T-helper 2 cell (primary cell): ENCODE results near the gene WNT3.

Source experiments
- DNase-seq, 5 experiments: peaks; one replicate each; pipeline versions ENCODE4 v3.0.0 to v3.0.0-alpha.2; 2012 to 2022

Gene WNT3

DNA sequence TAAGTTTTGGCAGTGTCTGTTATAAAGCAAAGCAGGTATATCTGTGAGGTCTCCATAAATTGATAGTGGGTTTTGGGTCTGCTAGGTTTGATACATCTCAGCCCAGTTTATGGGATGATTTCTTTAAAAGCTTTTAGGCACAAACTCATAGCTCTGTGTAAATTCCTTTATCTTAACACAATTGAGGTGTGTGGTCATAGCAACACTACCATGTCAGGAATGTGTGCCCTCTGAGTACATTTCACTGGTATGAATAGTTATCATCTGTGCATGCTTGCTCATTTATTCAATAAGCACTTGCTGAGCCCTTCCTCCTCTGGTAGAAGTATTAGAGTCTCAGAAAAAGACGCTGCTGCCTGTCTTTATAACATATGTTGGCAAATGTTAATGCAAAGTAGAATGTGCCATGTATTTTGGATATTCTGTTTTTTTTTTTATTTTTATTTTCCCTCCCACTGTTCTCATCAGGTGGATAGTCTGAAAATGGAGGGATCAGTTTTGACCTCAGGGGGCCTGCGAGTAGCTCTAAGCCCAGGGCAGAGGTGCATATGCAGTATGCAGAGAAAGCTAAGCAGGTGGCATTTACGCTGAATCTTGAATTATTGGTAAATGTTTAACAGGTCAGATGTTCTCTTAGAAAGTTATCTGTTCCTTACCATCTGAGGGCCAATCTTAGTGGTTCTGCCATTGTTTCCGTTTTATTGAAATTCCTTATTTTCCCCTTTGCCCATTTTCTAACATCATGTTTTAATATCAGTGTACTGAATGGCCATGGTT, 90.7 kb downstream of the WNT3 start:
- no peak for DNase-seq

DNA sequence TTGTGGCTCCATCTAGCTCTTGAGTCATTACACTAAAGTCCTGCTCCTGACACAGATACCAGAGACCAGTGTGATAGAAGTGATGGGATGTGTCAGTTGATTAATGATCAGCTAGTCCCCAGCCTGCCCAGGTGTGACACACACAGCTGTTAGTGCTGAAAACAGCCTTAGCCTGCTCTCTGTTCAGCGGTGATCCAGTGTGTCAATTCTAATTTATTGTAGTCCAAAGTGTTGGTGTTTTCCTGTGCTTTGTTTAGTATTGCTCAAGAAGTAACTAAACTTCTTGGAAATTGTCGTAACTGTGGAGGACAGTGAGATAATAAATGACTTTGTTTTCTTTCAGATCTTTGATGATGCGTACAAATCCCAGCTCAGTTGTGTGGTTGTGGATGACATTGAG, 92.3 kb downstream of the WNT3 start:
- DNase-seq = no peak

DNA sequence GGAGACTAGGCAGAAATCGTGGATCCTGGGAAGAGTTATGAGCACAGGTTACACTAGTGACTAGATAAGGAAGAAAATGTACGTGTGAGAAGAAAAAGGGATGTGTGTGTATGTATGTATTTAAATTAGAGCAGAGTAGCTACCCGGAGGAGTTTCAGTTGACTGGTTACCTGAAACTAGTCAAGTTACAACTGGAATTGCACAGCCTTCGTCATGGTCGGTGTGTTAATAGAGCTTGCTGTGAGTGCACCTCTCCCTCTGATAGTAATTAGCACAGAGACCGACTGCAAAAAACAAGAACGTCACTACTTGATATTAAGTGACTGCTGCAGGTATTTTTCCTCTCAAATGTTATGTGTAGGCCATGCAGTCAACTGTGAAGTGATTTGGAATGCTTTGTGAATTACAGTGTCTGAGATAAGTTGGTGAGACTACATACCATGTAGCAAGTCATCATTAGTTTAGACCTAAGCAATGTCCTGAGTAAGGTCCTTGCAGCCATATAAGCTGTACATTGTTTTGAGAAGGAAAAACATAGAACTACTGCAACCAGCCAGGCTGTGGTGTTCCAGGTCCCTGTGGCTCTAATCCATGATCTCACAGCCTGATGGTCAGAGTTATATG, 95.7 kb downstream of the WNT3 start:
- DNase-seq = no peak

DNA sequence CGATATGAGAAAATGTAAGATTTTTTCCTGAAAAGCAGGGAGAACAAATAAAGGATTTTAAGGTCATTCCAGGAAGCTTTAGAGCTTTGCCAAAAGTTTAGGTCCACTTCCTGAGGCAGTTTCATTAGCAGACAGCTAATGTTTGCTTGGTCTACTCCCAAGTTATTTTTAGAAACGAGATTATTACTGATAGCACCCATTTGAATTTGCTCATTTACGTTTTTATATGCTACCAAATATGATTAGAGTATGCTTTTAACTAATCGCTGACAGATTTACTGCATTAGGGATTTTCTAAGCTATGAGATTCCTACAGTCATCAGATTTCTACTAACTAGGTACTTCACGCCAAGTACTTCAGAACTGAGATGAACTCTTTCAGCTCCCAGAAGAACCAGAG, 98.1 kb downstream of the WNT3 start:
- no peak for DNase-seq

DNA sequence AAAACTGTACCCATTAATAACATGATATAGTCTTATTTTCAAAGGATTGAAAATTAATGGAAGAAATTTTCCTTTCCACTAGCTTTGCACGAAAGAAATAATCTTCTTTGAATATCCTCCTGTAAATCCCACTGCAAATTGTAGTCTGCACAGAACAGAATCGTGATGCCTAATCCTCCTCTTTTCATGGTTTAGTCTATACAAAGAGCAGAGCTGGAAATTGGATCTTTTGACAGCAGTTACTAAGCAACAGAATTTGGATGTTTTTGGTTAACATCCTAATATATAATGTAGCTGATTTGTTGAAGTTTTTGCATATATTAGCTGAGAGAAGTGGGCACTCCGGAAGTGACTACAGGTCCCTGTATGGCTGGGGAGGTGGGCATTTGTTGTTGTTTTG, 98.6 kb downstream of the WNT3 start:
- no peak for DNase-seq

- DNase-seq = no peak
Observed at GRCh38 chr17:46717999-46718398, 100.5 kb downstream of the WNT3 start.
